ENCODE results near the gene CDK14.

DNA sequence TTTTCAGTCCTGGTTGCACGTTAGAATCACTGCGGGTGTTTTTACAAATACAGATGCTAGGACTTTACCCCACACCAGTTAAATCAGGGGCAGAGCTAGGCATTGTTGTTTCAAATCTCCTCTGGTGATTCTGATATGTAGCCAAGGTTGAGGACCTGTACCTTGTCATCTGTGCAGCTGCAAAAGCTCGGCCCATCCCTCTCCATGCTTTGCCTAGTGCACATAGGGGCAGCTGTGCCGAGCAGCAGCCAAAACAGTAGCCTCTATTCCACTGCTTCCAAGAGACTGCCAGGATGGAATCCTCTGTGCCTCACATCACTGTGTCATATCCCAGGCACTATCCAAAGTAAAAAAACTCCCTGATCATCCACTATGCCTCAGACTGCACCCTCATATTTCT lies 181.3 kb downstream of the CDK14 start:
- TF ChIP-seq, protein P1, sequence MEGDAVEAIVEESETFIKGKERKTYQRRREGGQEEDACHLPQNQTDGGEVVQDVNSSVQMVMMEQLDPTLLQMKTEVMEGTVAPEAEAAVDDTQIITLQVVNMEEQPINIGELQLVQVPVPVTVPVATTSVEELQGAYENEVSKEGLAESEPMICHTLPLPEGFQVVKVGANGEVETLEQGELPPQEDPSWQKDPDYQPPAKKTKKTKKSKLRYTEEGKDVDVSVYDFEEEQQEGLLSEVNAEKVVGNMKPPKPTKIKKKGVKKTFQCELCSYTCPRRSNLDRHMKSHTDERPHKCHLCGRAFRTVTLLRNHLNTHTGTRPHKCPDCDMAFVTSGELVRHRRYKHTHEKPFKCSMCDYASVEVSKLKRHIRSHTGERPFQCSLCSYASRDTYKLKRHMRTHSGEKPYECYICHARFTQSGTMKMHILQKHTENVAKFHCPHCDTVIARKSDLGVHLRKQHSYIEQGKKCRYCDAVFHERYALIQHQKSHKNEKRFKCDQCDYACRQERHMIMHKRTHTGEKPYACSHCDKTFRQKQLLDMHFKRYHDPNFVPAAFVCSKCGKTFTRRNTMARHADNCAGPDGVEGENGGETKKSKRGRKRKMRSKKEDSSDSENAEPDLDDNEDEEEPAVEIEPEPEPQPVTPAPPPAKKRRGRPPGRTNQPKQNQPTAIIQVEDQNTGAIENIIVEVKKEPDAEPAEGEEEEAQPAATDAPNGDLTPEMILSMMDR (conservative IDR thresholded peaks at IDR 0.05) = no peak
- no peak for TF ChIP-seq EZH2 (IDR thresholded peaks at IDR 0.05; ENCODE audit: low read depth)
